ENCODE results near the gene EGF. TPM values are rescaled to one million over a fixed set of nuclear protein-coding genes. Genes with fewer than 3 reads are reported as not detected.

Gene EGF
- total RNA-seq, 1 experiment from 2014 or later: 0.25 TPM

- ChIA-PET POLR2A (no interaction called here), CTCF (interaction anchor here (0.6 to 1.2 kb wide), 2 partner anchors 15 to 227 kb away, joined by 3 read pairs; no protein-coding TSS in a partner anchor)
- Mint-ChIP-seq H3K4me3 (ENCODE audit: unreplicated experiment) (no peak overlapping the region), H3K9me3 (ENCODE audit: unreplicated experiment) (no peaks in the 10 kb centered on the region), H3K27ac (ENCODE audit: unreplicated experiment) (no peak overlapping the region), H3K36me3 (ENCODE audit: insufficient read depth, unreplicated experiment) (no peaks in the 10 kb centered on the region), H3K27me3 (ENCODE audit: insufficient read depth, unreplicated experiment) (no peaks in the 10 kb centered on the region), H3K4me1 (ENCODE audit: low read depth, unreplicated experiment) (peaks cover 7% of the 10 kb centered on the region)
- DNase-seq: peak in 1 of 2 experiments; percentile 41
- Histone ChIP-seq H3K36me3 (ENCODE audit: control insufficient read depth, insufficient read depth, low read length) (no peaks in the 10 kb centered on the region), H3K4me1 (no peaks in the 10 kb centered on the region; the same call in 1 of the 2 replicates), H3K4me3 (ENCODE audit: low read depth, low read length) (no peak overlapping the region), H3K9me3 (no peaks in the 10 kb centered on the region), H3K27me3 (replicated peaks; ENCODE audit: control insufficient read depth, insufficient read depth, low read length) (no peaks in the 10 kb centered on the region)
- intact Hi-C loops (cut with micrococcal nuclease; ENCODE audit: unreplicated experiment): loop anchor here (1.0 to 5.0 kb wide), 3 partner anchors 37 to 206 kb away; partner anchors contain the start of gene ELOVL6
- no TSS peak for BruUV-seq (replicated peaks)
- TF ChIP-seq CTCF (IDR thresholded peaks at IDR 0.05; ENCODE audit: insufficient read depth in 1 of 2, low read depth in 1 of 2, low read length in 1 of 2, severe bottlenecking in 1 of 2, unreplicated experiment in 1 of 2): peak; percentile 50 to 61
These were observed 92.9 kb downstream of the EGF start for GRCh38 chr4:110005461-110006056.

GRCh38 chr4:110007217-110007616 lies 94.5 kb downstream of the EGF start:
- DNase-seq: no peak
- H3K27ac Mint-ChIP-seq (ENCODE audit: unreplicated experiment): no peak overlapping the region
- CTCF ChIA-PET: no interaction called here

GRCh38 chr4:110008540-110008939 lies 95.9 kb downstream of the EGF start:
- Mint-ChIP-seq H3K9me3 (ENCODE audit: unreplicated experiment) (no peaks in the 10 kb centered on the region), H3K4me1 (ENCODE audit: low read depth, unreplicated experiment) (peaks cover 7% of the 10 kb centered on the region), H3K27ac (ENCODE audit: unreplicated experiment) (no peak overlapping the region), H3K27me3 (ENCODE audit: insufficient read depth, unreplicated experiment) (no peaks in the 10 kb centered on the region), H3K36me3 (ENCODE audit: insufficient read depth, unreplicated experiment) (no peaks in the 10 kb centered on the region), H3K4me3 (ENCODE audit: unreplicated experiment) (no peak overlapping the region)
- Histone ChIP-seq H3K9me3 (no peaks in the 10 kb centered on the region), H3K4me1 (no peaks in the 10 kb centered on the region; the same call in 1 of the 2 replicates), H3K27me3 (replicated peaks; ENCODE audit: control insufficient read depth, insufficient read depth, low read length) (no peaks in the 10 kb centered on the region), H3K4me3 (ENCODE audit: low read depth, low read length) (no peak overlapping the region), H3K36me3 (ENCODE audit: control insufficient read depth, insufficient read depth, low read length) (no peaks in the 10 kb centered on the region)
- DNase-seq: no peak
- intact Hi-C loops (cut with micrococcal nuclease; ENCODE audit: unreplicated experiment): loop anchor here (5.0 kb wide), 2 partner anchors 34 to 189 kb away; partner anchors contain the start of gene ELOVL6
- no peak for TF ChIP-seq CTCF (IDR thresholded peaks at IDR 0.05; ENCODE audit: insufficient read depth in 1 of 2, low read depth in 1 of 2, low read length in 1 of 2, severe bottlenecking in 1 of 2, unreplicated experiment in 1 of 2)
- BruUV-seq (replicated peaks): no TSS peak
- ChIA-PET CTCF (interaction anchor here (0.5 kb wide), 1 partner anchor 41 kb away, joined by 3 read pairs; no protein-coding TSS in a partner anchor), POLR2A (interaction anchor here (0.6 kb wide), 1 partner anchor 302 kb away, joined by 3 read pairs; no protein-coding TSS in a partner anchor)

More at GRCh38 chr4:110007217-110007616, 94.5 kb downstream of the EGF start:
- Mint-ChIP-seq H3K36me3 (ENCODE audit: insufficient read depth, unreplicated experiment) (no peaks in the 10 kb centered on the region), H3K4me3 (ENCODE audit: unreplicated experiment) (no peak overlapping the region), H3K27me3 (ENCODE audit: insufficient read depth, unreplicated experiment) (no peaks in the 10 kb centered on the region), H3K4me1 (ENCODE audit: low read depth, unreplicated experiment) (peaks cover 7% of the 10 kb centered on the region), H3K9me3 (ENCODE audit: unreplicated experiment) (no peaks in the 10 kb centered on the region)
- intact Hi-C loops (cut with micrococcal nuclease; ENCODE audit: unreplicated experiment): loop anchor here (5.0 kb wide), 2 partner anchors 35 to 190 kb away; partner anchors contain the start of gene ELOVL6
- TF ChIP-seq CTCF (IDR thresholded peaks at IDR 0.05; ENCODE audit: insufficient read depth in 1 of 2, low read depth in 1 of 2, low read length in 1 of 2, severe bottlenecking in 1 of 2, unreplicated experiment in 1 of 2): no peak
- Histone ChIP-seq H3K9me3 (no peaks in the 10 kb centered on the region), H3K4me1 (no peaks in the 10 kb centered on the region; the same call in 1 of the 2 replicates), H3K27me3 (replicated peaks; ENCODE audit: control insufficient read depth, insufficient read depth, low read length) (no peaks in the 10 kb centered on the region), H3K4me3 (ENCODE audit: low read depth, low read length) (no peak overlapping the region), H3K36me3 (ENCODE audit: control insufficient read depth, insufficient read depth, low read length) (no peaks in the 10 kb centered on the region)
- POLR2A ChIA-PET: no interaction called here
- no TSS peak for BruUV-seq (replicated peaks)
